Panc1 (cell line): Measurements from ENCODE around the gene ARL5C. TPM values are rescaled to one million over a fixed set of nuclear protein-coding genes. Genes with fewer than 3 reads are reported as not detected.
A peak's percentile ranks its signal among the peaks of the same experiment; 100 is the strongest.

ENCODE experiments used
- ATAC-seq: fragments of 200-7000 bp; cut with Tn5 transposase; 2 replicates; pipeline ENCODE4 v1.9.1; 2020; ENCODE audit warnings: mild to moderate bottlenecking, moderate library complexity
- BruUV-seq: library from RNA; stranded (reverse); fragments of 400-500 nt; replicated peaks from 2 replicates; lab custom pipeline; 2021; lab: Mats Ljungman, UMichigan
- CTCF ChIA-PET: fragments of 300-600 bp; sonication (Branson Sonifier 250); formaldehyde crosslinking; loops from one replicate; lab custom pipeline; 2022; ENCODE audit warnings: antibody characterized with exemption; lab: Charles Lee
- POLR2A ChIA-PET: fragments of 300-600 bp; sonication (Branson Sonifier 250); formaldehyde crosslinking; loops from one replicate; lab custom pipeline; 2022; ENCODE audit warnings: antibody characterized with exemption; lab: Charles Lee
- DNase-seq: peaks from one replicate; pipeline ENCODE4 v3.0.0-alpha.2; 2010; ENCODE audit warnings: low read depth, low spot score
- H3K27ac ChIP-seq: 2 replicates; pipeline ENCODE4 v1.5.1; 2011; ENCODE audit warnings: mild to moderate bottlenecking, low read length, inconsistent platforms
- H3K27me3 ChIP-seq: fragments of 200-500 bp; sonication (Bioruptor generic); 2 replicates; pipeline ENCODE4 v1.6.0; 2014; ENCODE audit warnings: low read length, inconsistent platforms; ENCODE audit not compliant: control insufficient read depth, insufficient read depth
- H3K36me3 ChIP-seq: fragments of 200-500 bp; sonication (Bioruptor generic); 2 replicates; pipeline ENCODE4 v1.5.1; 2014; ENCODE audit warnings: inconsistent platforms, mild to moderate bottlenecking, low read length, moderate library complexity; ENCODE audit not compliant: control insufficient read depth, insufficient read depth
- H3K4me1 ChIP-seq: 2 replicates; pipeline ENCODE4 v1.5.1; 2011; ENCODE audit warnings: inconsistent platforms, mild to moderate bottlenecking, low read length, moderate library complexity; ENCODE audit not compliant: control insufficient read depth, insufficient read depth
- H3K4me3 ChIP-seq, 2 experiments: 2 replicates each; pipeline ENCODE4 v1.5.1; 2011 to 2012; ENCODE audit warnings: low read depth in 2 of 2, low read length in 2 of 2, mild to moderate bottlenecking in 2 of 2, inconsistent platforms in 1 of 2, moderate library complexity in 1 of 2
- H3K9me3 ChIP-seq: fragments of 200-500 bp; sonication (Bioruptor generic); 2 replicates; pipeline ENCODE4 v1.5.1; 2014; ENCODE audit warnings: low read depth, mild to moderate bottlenecking, inconsistent platforms, low read length, moderate library complexity; ENCODE audit not compliant: control insufficient read depth, insufficient read depth
- POLR2AphosphoS5 ChIP-seq: IDR thresholded peaks from 2 replicates; pipeline ENCODE4 v1.6.1; 2012; ENCODE audit warnings: mild to moderate bottlenecking, low read depth, low read length, moderate library complexity
- SIN3A ChIP-seq: IDR thresholded peaks from 2 replicates; pipeline ENCODE4 v1.6.1; 2012; ENCODE audit warnings: low read depth, mild to moderate bottlenecking, low read length, moderate library complexity, borderline replicate concordance; ENCODE audit not compliant: insufficient read depth
- TCF7L2 ChIP-seq: IDR thresholded peaks from 2 replicates; pipeline ENCODE4 v1.6.1; 2011; ENCODE audit warnings: mild to moderate bottlenecking, low read depth, low read length, inconsistent platforms
- in situ Hi-C: cut with HindIII; loops from 2 replicates; pipeline ENCODE4 v1.10.0; 2016; ENCODE audit warnings: low sequenced_read_pairs, low pct_unique_long_range_greater_than_20kb
- intact Hi-C: fragments of 100-400 bp; cut with micrococcal nuclease; formaldehyde crosslinking; loops from one replicate; pipeline ENCODE4 v1.10.0; 2022; ENCODE audit not compliant: unreplicated experiment
- total RNA-seq: library from RNA; stranded (reverse); gene quantifications from one replicate; pipeline ENCODE4 v1.2.1, GENCODE V29; 2021; ENCODE audit not compliant: unreplicated experiment
- TF ChIP-seq, protein P1 (sequence below): fragments of 450-650 bp; IDR thresholded peaks from 2 replicates; pipeline ENCODE4 v1.5.1; 2017; ENCODE audit warnings: mild to moderate bottlenecking
- TF ChIP-seq, protein P2 (sequence below), 2 experiments: IDR thresholded peaks; 2 replicates each; pipeline ENCODE4 v1.6.1; 2011 to 2012; ENCODE audit warnings: low read depth in 2 of 2, control low read depth in 1 of 2, low read length in 1 of 2, mild to moderate bottlenecking in 1 of 2, moderate library complexity in 1 of 2; ENCODE audit not compliant: insufficient read depth in 1 of 2

ARL5C gene
- total RNA-seq, 1 experiment from 2014 or later, result not detected

DNA sequence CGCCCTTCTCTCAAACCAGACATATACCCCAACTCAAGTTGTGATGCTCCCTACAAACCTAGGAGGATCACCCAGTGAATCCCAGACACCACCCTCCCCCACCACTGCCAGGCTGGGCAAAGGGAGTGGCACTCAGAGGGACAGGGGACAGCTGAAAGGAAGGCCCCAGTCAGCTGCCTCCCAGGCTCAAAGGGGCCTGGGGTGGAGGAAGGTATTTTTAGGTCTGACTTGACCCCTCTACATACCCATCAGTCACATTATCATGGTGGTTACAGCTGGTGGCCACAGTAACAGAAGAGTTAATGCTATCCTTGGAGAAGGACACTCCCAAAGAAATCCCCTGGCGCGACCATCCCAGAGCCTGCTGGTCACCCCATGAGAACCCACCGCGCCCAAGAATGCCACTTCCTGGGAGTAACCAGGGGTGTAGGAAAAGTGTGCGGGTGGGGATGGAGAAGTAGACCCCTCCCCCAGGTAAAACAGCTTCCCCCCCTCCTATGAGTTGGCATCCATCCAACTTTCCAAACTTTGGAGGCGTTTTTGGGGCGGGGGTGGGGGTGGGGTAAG is 30.4 kb upstream of the ARL5C start:
- DNase-seq, result no peak
- peak overlapping the region; percentile 72 for H3K27ac ChIP-seq
- CTCF ChIA-PET, result no interaction called here

DNA sequence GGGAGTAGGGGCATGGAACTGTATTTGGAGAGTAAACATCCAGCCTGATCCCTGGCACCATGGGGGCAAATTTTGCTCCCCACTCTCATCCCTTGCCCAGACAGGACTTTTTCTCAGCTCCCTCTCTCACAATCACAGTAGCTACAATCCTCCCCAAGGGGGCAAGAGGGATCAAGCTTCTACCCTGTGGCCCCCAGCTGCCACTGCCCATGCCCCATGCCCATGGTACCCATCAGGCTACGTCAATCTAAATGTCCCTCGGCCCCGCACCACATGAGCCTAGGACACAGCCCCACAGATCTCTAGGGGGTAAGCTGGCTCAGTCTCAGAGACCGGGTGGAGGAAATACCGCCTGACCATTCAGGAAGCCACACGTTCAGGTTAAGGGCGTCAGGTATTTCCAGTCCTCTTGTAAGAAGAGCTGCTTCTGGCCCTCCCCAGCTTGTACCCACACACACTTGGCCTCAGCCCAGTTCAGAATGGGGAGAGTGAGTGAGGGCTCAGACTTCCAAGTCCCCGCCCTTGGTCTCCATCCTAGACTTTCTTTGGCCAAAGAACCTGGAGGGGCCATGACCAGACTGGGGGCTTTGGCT is 29.7 kb upstream of the ARL5C start:
- intact Hi-C loops, result no loop called here
- no TSS peak for BruUV-seq
- no peak overlapping the region for H3K27ac ChIP-seq
- in situ Hi-C loops, result no loop called here
- no peaks in the 10 kb centered on the region for H3K27me3 ChIP-seq
- ATAC-seq (no peak), DNase-seq (no peak)
- peak overlapping the region in 1 of 2 experiments; percentile 69; a peak in 2 of 4 replicates for H3K4me3 ChIP-seq
- H3K4me1 ChIP-seq, result peaks cover 24% of the 10 kb centered on the region
- POLR2A ChIA-PET, result interaction anchor here (0.6 kb wide), 1 partner anchor 121 kb away, joined by 3 read pairs; no protein-coding TSS in a partner anchor
- peaks cover 4% of the 10 kb centered on the region; the same call in 1 of the 2 replicates for H3K36me3 ChIP-seq
- TF ChIP-seq, protein P1, sequence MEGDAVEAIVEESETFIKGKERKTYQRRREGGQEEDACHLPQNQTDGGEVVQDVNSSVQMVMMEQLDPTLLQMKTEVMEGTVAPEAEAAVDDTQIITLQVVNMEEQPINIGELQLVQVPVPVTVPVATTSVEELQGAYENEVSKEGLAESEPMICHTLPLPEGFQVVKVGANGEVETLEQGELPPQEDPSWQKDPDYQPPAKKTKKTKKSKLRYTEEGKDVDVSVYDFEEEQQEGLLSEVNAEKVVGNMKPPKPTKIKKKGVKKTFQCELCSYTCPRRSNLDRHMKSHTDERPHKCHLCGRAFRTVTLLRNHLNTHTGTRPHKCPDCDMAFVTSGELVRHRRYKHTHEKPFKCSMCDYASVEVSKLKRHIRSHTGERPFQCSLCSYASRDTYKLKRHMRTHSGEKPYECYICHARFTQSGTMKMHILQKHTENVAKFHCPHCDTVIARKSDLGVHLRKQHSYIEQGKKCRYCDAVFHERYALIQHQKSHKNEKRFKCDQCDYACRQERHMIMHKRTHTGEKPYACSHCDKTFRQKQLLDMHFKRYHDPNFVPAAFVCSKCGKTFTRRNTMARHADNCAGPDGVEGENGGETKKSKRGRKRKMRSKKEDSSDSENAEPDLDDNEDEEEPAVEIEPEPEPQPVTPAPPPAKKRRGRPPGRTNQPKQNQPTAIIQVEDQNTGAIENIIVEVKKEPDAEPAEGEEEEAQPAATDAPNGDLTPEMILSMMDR, result no peak
- TF ChIP-seq SIN3A, result no peak
- TF ChIP-seq, protein P2, sequence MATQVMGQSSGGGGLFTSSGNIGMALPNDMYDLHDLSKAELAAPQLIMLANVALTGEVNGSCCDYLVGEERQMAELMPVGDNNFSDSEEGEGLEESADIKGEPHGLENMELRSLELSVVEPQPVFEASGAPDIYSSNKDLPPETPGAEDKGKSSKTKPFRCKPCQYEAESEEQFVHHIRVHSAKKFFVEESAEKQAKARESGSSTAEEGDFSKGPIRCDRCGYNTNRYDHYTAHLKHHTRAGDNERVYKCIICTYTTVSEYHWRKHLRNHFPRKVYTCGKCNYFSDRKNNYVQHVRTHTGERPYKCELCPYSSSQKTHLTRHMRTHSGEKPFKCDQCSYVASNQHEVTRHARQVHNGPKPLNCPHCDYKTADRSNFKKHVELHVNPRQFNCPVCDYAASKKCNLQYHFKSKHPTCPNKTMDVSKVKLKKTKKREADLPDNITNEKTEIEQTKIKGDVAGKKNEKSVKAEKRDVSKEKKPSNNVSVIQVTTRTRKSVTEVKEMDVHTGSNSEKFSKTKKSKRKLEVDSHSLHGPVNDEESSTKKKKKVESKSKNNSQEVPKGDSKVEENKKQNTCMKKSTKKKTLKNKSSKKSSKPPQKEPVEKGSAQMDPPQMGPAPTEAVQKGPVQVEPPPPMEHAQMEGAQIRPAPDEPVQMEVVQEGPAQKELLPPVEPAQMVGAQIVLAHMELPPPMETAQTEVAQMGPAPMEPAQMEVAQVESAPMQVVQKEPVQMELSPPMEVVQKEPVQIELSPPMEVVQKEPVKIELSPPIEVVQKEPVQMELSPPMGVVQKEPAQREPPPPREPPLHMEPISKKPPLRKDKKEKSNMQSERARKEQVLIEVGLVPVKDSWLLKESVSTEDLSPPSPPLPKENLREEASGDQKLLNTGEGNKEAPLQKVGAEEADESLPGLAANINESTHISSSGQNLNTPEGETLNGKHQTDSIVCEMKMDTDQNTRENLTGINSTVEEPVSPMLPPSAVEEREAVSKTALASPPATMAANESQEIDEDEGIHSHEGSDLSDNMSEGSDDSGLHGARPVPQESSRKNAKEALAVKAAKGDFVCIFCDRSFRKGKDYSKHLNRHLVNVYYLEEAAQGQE (IDR thresholded peaks at IDR 0.05; ENCODE audit: insufficient read depth in 1 of 2, low read depth in 2 of 2, low read length in 1 of 2), result no peak
- TF ChIP-seq POLR2AphosphoS5, result no peak
- no peak for TF ChIP-seq TCF7L2
- CTCF ChIA-PET, result no interaction called here
- H3K9me3 ChIP-seq, result no peaks in the 10 kb centered on the region

More for the DNA sequence above, 30.4 kb upstream of the ARL5C start:
- TF ChIP-seq POLR2AphosphoS5 (no peak), SIN3A (no peak; the same call in 1 of the 2 replicates), TCF7L2 (no peak)
- TF ChIP-seq, protein P2 (IDR thresholded peaks at IDR 0.05; ENCODE audit: insufficient read depth in 1 of 2, low read depth in 2 of 2, low read length in 1 of 2), result no peak
- in situ Hi-C loops, result no loop called here
- H3K36me3 ChIP-seq, result peaks cover 6% of the 10 kb centered on the region; the same call in 1 of the 2 replicates
- no peak for ATAC-seq
- POLR2A ChIA-PET, result no interaction called here
- H3K9me3 ChIP-seq, result no peaks in the 10 kb centered on the region
- no TSS peak for BruUV-seq
- no peaks in the 10 kb centered on the region for H3K27me3 ChIP-seq
- peak overlapping the region; percentile 68 to 69 for H3K4me3 ChIP-seq
- peaks cover 24% of the 10 kb centered on the region for H3K4me1 ChIP-seq
- intact Hi-C loops, result no loop called here
